Stimulated activated CD4-positive, alpha-beta T cell treated with anti-CD3 and anti-CD28 coated beads, TNF-alpha, amount 100 ng/mL, for 1 hour (primary cell): ENCODE data around the gene NELL2.
"Not testable (repeated sequence)": the region's sequence is repeated elsewhere in the genome, so short reads cannot be mapped to it uniquely, and the experiment has no call there.

ENCODE experiments used
- DNase-seq, 3 donors: peaks; one replicate each; pipeline ENCODE4 v3.0.0-alpha.2; 2020; ENCODE audit warnings: low read depth in 3 of 3, low spot score in 1 of 3

The NELL2 gene

DNA sequence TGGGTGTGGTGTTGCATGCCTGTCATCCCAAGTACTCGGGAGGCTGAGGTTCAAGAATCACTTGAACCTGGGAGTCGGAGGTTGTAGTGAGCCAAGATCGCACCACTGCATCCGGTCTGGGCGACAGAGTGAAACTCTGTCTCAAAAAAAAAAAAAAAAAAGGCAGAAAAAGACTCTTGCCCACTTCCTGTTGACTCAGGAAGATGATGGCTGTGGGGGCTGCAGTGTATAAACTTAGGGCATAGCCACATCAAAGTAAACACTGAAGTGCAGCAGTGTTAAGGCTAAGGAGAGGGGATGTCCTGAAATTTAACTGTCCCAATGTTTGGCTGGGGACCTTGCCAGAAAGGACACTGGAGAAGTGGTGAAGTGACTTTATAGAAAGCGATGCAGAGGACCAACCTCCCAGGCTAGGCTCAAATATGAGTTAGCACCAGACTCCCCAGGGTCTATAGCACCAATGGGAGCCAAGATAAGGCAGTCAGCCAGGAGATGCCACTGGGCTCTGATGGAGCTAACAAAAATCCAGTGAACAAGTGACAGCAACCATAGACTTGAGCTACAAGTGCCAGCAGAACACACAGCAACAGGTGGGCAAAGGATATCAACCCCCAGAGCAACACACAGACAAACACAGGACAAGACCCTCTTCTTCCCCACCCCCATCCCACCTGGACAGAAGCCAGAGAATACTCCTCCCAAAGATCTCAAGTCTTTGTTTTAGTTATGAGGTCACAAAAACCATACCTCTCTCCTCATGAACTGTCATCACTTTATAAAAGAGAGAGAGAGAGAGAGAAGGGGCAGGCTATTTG is 28.0 kb downstream of the NELL2 start:
- peak; percentile 7 to 47 (median 25) for DNase-seq

DNA sequence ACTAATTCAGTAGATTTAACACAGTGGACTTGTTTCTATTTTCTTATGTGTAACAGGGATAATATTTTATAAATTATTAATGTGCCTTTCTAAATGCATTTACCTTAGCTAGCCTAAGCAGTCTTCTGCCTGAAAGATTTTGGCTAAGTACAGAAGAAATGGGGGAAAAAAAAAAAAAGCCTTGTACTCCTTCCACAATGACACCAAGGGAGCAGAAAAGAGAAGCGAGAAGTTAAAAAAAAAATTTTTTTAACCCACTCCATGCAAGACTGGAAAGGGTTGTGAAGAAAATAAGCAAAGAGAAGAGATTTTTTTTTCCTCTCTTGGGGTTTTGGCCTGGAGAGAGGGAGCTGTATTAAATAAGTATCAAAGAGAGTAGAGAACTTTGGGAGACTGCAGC is 28.7 kb downstream of the NELL2 start:
- DNase-seq = no peak

DNA sequence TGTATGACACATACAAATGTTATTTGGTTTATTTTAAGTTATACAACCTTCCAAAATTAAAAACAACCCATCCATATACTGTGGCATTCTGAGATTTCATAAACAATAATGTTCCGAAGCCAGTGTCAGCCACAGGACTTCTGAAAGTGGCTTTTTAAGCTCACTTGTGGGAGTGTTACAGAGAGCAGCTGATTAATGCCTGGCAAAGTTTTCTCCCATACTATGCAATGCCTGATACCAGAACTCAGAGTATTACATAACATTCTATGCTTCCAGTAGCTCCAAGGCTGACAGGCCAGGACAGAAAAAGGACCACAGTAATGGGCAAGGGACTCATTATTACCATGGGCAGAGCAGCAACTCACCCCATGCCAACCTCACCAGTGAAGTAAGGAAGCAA is 29.3 kb downstream of the NELL2 start:
- no peak for DNase-seq

DNA sequence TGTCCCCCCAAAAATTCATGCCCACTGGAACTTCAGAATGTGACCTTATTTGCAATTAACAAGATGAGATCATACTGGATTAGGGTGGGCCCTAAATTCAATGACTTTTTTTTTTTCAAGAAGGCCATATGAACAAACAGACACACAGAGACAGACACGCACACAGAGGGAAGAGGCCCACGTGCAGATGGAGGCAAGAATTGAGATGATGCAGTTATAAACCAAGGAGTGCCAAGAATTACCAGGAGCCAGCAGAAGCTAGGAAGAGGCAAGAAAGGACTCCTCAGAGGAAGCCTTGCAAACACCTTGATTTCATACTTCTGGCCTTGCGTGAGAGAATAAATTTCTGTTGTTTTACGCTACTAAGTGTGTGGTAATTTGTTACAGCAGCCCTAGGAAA is 33.4 kb downstream of the NELL2 start:
- no peak for DNase-seq

DNA sequence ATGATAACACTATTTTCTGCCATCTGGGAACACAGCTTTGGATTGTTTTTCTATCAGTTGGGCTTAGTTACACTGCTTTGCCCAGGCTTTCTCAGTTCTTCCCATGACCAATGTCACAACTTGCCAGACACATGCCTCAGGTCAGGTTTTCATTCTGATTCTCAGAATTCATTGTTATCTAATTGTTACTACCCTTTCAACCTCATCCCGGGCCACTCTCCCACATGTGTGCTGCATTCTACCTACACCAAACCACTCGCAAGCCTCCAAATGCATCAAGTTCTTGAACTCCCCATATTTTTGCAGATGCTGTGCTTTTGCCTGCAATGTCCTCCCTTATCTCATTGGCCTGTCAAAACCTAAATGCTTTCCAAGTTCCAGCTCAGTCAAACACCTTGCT is 36.3 kb downstream of the NELL2 start:
- DNase-seq = no peak

DNA sequence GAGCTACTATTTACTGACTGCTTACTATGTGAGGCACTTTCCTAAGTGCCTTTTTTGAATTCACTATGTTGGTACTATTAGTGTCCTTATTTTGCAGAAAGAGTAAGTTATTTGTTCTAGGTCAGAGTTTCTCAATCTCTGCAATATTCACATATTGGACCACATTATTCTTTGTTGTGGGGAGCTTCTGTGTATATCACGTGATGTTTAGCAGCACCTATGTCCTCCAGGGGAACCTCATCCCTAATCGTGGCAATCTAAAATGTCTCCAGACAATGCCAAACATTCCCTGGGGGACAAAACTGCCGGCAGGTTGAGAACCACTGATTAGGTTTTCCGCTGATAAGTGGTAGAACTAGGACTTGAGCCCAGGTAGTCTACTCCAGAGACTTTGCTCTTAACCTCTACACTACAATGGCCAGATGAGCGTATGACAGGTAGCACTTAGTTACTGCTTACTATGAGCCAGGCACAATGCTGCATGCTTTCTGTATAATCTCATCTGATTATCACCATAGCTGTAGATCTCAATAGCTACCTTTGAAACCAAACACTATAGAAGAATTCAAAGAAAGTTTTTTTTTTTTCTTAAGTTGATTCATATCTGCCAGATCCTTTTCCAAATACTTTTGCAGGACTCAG is 38.9 kb downstream of the NELL2 start:
- DNase-seq = no peak

DNA sequence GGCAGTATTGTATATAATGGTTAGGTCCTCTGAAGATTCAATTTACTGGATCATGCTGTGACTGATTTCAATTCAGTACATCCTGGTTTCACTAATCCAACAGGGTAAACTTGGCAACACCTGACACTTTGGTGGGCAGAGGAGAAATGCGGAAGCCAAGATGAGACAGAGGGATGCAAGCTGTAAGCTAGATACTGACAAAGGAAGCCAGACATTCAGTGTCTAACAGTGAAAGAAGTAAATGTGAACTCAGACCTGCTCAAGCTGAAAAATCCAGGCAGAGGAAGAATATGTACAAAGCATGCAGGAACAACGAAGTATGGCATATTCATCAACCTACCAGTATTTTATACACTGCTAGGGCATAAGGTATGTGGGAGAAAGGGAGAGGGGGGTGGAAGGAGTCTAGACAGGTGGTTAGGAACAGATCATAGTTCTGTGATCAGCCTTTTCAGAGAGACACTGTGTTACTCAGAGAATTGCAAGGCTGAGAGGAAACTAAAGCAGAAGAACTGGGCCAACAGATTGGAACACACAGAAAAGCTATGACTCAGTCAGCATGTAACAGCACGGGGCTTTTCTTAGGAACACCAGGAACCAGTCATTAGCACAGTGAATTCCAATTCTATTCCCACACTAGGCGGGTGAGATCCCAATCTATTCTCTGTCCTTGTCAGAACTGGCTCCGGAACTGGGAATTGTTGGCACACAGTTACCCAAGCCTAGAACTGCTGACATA is 40.3 kb downstream of the NELL2 start:
- no peak for DNase-seq

DNA sequence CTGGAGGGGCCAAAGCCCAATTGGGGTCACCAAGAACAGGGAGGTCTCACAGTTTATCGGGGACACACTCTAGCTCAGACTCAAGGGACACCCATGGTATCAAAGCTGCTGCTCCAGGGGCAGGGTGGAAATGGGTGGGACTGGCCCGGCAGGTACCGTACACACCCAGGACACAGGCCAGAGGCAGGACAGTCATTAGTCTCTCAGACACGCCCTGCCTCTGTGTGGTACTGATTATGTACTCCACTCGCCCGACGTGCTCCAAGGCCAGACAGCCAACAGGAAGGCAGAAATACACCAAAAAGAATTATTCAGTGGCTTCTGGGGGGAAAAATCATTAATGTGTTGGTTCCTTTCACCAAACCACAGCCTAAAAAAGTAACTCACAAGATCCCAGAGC is 41.1 kb downstream of the NELL2 start:
- not testable (repeated sequence) for DNase-seq

DNA sequence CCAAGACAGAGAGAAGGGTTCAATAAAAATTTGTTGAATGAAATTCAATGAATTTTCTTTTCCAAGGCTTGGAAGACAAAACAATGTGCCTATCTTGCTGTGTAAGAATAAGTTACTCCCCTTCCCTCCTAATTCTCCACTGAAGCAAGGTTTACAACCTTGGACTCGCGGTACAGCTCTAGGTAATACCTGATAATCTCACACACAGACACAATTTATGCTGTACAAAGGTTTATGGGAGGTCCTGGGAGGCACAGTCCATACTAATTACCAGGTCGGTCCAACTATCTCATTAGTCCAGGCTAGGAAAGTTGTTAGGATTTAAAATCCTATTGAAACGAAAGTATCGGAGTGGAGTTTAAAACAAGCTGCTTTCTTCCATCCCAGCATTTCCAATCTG is 42.6 kb downstream of the NELL2 start:
- no peak for DNase-seq

DNA sequence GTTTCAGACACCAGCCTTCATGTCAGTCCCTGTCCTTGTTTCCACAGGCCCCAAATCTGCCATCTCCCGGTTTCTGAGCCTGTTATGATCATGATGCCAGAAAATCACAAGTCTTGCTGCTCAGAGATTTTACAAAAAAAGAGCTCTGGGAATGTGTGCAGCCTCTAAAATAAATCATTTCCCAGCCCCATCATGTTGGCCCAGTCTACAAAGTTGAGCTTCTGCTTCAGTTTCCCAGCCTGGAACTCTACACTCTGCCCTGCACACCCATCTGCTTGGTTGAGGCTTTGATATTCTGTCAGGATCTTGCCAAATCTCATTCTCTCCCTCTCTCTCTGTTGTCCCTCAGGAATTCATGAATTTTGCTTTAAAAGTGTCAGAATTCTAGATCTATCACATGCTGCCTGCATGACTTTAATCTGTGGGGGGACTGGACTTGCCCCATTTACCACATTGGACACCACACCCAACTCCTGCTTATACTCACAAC is 45.5 kb downstream of the NELL2 start:
- no peak for DNase-seq

DNA sequence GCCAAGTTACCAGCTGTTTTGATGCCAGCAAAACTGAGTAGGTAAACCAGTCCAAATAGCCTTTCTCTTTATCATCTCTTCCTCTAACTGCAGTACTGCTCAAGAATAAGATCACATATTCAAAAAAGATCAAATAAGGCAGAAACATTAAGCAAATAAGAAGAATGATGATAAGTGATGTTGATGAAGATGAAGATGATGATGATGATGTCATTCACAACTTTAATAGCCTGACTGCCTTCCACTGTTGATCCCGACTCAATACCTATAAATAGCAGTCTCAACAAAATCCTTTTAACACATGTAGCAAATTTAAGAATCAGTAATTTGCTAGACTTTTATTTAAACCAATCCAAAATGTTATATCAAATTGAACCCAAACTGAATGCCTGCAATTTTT is 47.1 kb downstream of the NELL2 start:
- no peak for DNase-seq

DNA sequence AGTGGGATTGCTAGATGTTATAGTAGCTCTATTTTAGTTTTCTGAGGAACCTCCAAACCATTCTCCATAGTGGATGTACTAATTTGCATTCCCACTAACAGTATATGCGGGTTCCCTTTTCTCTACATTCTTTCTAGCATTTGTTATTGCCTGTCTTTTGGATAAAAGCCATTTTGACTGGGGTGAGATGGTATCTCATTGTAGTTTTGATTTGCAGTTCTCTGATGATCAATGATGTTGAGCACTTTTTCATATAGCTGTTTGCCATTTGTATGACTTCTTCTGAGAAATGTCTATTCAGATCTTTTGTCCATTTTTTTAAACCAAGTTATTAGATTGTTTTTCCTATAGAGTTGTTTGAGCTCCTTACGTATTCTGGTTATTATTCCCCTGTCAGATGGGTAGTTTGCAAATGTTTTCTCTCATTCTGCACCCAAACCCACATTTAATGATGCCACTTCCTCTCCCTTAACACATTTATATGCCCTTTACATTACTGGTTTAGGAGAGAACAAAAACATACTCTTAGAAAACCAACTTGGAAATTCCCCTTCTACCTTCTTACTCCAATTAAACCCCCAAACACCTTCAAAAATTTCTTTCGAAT is 48.2 kb downstream of the NELL2 start:
- no peak for DNase-seq

DNA sequence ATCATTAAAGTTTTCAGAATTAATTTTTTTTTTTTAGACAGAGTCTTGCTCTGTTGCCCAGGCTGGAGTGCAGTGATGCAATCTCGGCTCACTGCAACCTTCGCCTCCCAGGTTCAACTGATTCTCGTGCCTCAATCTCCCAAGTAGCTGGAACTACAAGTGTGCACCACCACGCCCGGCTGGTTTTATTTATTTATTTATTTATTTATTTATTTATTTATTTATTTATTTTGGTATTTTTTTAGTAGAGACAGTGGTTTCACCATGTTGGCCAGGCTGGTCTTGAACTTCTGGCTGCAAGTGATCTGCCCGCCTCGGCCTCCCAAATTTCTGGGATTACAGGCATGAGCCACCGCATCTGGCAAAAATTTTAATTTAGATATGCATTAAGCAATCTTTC is 54.4 kb downstream of the NELL2 start:
- not testable (repeated sequence) for DNase-seq

DNA sequence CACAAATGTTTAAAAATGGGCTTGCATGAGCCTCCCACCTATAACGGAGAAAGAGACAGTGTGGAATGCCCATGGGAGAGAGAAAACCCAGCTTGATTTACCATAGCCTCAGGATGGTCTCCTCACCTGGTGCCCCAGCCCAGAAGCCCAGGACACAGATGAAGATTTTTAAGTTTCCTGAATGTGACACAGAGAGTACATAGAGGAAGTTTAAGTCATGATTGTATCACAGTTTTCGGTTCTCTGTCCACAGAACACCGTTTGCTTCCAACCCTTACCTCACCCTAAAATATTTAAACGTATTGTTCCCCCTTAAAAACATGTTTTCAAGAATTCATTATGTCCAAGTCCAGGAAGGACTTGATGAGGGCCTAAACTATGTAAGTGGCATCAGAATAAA is 56.2 kb downstream of the NELL2 start:
- DNase-seq = no peak

DNA sequence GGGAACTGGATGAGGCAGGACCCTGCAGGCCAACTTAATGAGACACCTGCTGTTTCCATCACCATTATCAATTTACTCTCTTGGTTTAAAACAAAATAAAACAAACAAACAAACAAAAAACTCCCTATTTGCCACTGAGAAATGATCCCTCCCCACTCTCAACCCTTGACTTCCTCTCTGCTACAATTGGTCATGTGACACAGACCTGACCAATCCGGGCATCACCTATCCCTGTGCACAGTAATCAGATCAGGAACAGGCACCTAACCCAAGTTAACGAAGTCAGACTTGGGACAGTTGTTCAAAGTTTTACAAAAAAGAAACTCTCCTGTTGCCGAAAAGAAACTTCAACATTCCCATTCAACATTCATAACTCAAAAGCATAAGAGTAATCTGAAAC is 58.4 kb downstream of the NELL2 start:
- DNase-seq = no peak

DNA sequence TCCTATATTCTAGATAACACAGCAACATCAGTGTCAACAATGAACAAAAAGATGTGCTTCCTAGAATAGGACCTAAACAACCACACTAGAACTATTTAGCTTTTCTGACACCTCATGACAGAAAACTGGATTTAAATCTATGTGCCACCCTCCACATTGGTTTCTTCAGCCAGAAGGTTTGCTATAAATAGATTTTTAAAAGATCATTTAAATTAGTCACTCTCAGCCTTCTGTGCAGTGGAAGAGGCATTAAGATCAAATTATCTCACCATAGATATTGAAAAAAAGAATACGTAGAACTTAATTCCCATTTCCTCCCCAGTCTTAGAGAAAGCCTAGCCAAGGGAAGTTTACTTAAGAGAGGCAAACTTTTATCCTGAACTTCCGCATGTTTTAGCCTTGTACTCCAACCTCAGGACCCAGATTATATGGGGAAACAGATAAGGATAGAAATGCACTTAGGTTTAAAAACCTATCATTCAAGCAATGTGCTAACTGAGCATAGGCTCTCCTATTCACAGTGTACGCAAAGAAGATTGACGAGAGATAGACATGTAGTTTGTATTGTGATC is 59.6 kb downstream of the NELL2 start:
- no peak for DNase-seq

DNA sequence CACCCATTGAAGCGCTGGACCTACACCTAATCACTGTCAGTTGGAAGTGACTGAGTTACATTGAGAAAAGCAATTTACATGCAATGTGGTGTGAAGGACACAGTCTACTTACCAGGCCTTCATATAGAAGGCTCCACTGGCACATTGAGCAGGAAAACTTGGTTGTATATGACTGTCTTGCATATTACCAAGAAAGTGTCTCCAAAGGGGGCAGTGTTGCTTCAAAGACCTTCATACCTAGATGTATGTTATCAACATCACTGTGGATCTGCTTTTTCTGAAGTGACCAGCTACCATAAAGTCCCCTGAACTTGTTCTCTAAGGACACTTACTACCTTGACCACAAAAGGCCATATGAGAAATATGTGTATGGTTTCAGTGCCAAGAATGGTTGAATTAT is 64.1 kb downstream of the NELL2 start:
- peak in 2 of 3 donors; percentile 13 to 37 for DNase-seq

DNA sequence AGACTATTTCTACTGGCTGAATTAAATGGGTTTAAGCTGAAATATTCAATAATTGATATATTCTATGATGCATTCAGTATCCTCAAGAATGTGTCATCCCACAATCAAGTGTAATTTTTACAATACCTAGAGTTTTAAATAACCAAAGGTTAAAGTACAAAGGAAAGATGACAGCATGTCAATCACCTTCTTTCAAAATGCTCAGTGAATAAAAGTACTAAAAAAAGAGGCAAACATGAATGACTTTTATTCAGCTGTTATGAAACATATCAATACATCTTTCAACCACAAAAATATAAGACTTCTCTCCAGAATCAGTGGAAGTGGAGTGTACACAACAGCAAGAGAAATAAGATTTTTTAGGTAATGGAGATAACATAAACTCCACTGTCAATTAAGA is 72.0 kb downstream of the NELL2 start:
- DNase-seq = no peak

DNA sequence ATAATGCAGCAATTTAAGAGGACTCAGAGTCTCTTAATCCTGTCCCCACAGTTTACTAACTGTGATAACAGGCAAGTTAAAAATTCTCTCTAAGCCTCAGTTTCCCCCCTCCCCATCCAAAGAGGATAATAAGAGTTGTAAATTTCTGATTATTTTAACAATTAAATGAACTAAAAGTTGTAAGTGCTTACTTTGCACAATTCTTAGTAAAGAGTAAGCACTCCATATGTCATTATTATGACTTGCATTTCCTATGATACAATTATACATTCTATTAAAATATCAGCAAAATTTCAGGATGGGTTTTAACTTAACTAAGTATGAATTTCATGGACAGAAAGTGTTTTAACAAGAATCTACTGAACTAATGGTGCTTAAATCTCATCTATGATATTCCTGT is 80.1 kb downstream of the NELL2 start:
- DNase-seq = no peak

DNA sequence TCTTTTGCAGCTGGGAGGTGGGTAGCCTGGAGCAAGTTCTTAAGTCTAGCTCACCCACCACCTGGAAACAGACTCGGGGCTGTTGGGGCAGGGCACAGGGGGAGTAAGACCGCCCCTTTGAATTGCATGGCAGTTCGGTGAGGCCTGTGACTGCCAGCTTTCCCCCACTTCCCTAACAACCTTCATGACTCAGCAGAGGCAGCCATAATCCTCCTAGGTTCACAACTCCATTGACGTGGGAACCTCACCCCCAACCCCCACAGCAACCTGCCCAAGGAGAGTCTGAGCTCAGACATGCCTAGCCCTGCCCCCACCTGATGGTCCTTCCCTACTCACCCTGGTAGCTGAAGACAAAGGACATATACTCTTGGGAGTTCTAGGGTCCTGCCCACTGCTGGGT is 87.4 kb downstream of the NELL2 start:
- DNase-seq = no peak

DNA sequence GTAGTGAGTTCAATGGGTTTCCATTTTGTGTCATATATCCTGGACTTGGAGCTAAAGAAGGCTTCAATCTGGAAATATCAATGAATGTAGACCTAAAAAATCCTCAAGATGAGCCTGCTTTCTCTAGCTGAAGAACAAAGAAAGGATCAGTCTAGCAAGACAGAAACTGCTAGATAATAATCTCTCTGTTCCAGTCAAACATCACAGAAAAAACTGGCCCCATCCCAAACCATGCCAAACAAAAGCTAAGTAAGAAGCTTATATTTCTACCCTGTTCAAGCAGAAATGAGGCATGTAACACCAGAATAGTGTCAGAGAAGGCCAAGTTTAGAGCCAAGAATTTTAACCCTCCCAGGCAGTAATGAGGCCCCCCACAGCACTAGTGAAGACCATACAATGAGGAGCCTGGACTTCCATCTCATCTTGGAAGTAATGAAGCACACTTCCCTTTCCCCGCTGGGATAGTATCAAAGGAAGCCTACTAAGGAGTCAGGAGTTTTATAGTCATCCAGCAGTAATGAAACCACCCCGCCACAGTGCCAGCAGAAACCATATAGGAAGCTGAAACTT is 95.8 kb downstream of the NELL2 start:
- DNase-seq = no peak
